ENCODE measurements around the gene GTF3C5. TPM values are rescaled to one million over a fixed set of nuclear protein-coding genes. Genes with fewer than 3 reads are reported as not detected.
"Not testable (repeated sequence)": the region's sequence is repeated elsewhere in the genome, so short reads cannot be mapped to it uniquely, and the experiment has no call there.

The GTF3C5 gene
- total and polyA plus RNA-seq, 8 donors: 25.7 to 85.2 (median 45.4) TPM

GRCh38 chr9:133088756-133089155 is 58.0 kb downstream of the GTF3C5 start:
- H3K27me3 ChIP-seq: no peaks in the 10 kb centered on the region
- DNase-seq: no peak
- WGBS, 5 donors: 88 to 92% (median 92%) methylated on average over 7 of the region's 7 CpGs
- H3K4me3 ChIP-seq: no peak overlapping the region
- H3K27ac ChIP-seq: no peak overlapping the region
- H3K9me3 ChIP-seq: no peaks in the 10 kb centered on the region
- no peaks in the 10 kb centered on the region for H3K4me1 ChIP-seq
- TF ChIP-seq CTCF (IDR thresholded peaks at IDR 0.05): no peak
- TF ChIP-seq EP300 (IDR thresholded peaks at IDR 0.05): no peak
- no peaks in the 10 kb centered on the region for H3K36me3 ChIP-seq
- intact Hi-C loops (cut with DNase I; ENCODE audit: low total_unique reads): no loop called here

- no peak overlapping the region for H3K27ac ChIP-seq
- H3K4me1 ChIP-seq: no peaks in the 10 kb centered on the region
- no peak for DNase-seq
- no peaks in the 10 kb centered on the region for H3K36me3 ChIP-seq
- H3K27me3 ChIP-seq: no peaks in the 10 kb centered on the region
- TF ChIP-seq POLR2AphosphoS5 (IDR thresholded peaks at IDR 0.05) (no peak), EP300 (IDR thresholded peaks at IDR 0.05) (no peak), CTCF (IDR thresholded peaks at IDR 0.05) (no peak), POLR2A (IDR thresholded peaks at IDR 0.05) (no peak)
- intact Hi-C loops (cut with DNase I; ENCODE audit: low total_unique reads): no loop called here
- no peaks in the 10 kb centered on the region for H3K9me3 ChIP-seq
- WGBS, 5 donors: 73 to 90% (median 87%) methylated on average over 6 of the region's 6 CpGs
- no peak overlapping the region for H3K4me3 ChIP-seq
Observed at GRCh38 chr9:133089271-133089671, 58.5 kb downstream of the GTF3C5 start.

GRCh38 chr9:133090187-133090586 is 59.4 kb downstream of the GTF3C5 start:
- Histone ChIP-seq H3K27ac (no peak overlapping the region), H3K36me3 (no peaks in the 10 kb centered on the region), H3K4me1 (no peaks in the 10 kb centered on the region), H3K27me3 (no peaks in the 10 kb centered on the region), H3K9me3 (peaks cover 0 to under 1% (median 0%) of the 10 kb centered on the region in 4 donors), H3K4me3 (no peak overlapping the region)
- no peak for TF ChIP-seq POLR2A (IDR thresholded peaks at IDR 0.05)
- no peak for TF ChIP-seq CTCF (IDR thresholded peaks at IDR 0.05)
- no peak for TF ChIP-seq POLR2AphosphoS5 (IDR thresholded peaks at IDR 0.05)
- no peak for TF ChIP-seq EP300 (IDR thresholded peaks at IDR 0.05)
- WGBS, 5 donors: 60 to 89% (median 78%) methylated on average over 4 to 6 of the region's 6 CpGs
- intact Hi-C loops (cut with DNase I; ENCODE audit: low total_unique reads): no loop called here
- DNase-seq: no peak

- no peak for DNase-seq
- 69 to 79% (median 73%) methylated on average over 10 to 11 of the region's 11 CpGs for WGBS, 5 donors
Observed at GRCh38 chr9:133090752-133091385, 60.1 kb downstream of the GTF3C5 start.

GRCh38 chr9:133094351-133094750 is 63.6 kb downstream of the GTF3C5 start:
- DNase-seq; intact Hi-C loops (cut with DNase I; ENCODE audit: low total_unique reads); H3K27me3 ChIP-seq; H3K27ac ChIP-seq; H3K4me1 ChIP-seq; H3K4me3 ChIP-seq: not testable (repeated sequence)
- H3K9me3 ChIP-seq: peaks cover 0 to 19% (median 5%) of the 10 kb centered on the region in 4 donors
- peaks cover 26 to 32% (median 29%) of the 10 kb centered on the region in 4 donors for H3K36me3 ChIP-seq
- 80 to 89% (median 85%) methylated on average over 4 of the region's 4 CpGs for WGBS, 5 donors

More at GRCh38 chr9:133090752-133091385, 60.1 kb downstream of the GTF3C5 start:
- TF ChIP-seq EP300 (IDR thresholded peaks at IDR 0.05) (no peak), CTCF (IDR thresholded peaks at IDR 0.05) (no peak), POLR2AphosphoS5 (IDR thresholded peaks at IDR 0.05) (no peak), POLR2A (IDR thresholded peaks at IDR 0.05) (no peak)
- Histone ChIP-seq H3K4me3 (no peak overlapping the region), H3K27me3 (no peaks in the 10 kb centered on the region), H3K9me3 (peaks cover 0 to 8% (median 0%) of the 10 kb centered on the region in 4 donors), H3K4me1 (no peaks in the 10 kb centered on the region), H3K27ac (no peak overlapping the region), H3K36me3 (no peaks in the 10 kb centered on the region)
- intact Hi-C loops (cut with DNase I; ENCODE audit: low total_unique reads): no loop called here

Measured in stomach (tissue), 9 donors.